ENCODE measurements around the gene PTPRN2.

The PTPRN2 gene

GRCh38 chr7:158602905-158603772, 15.5 kb upstream of the PTPRN2 start:
- no peak for DNase-seq

DNA sequence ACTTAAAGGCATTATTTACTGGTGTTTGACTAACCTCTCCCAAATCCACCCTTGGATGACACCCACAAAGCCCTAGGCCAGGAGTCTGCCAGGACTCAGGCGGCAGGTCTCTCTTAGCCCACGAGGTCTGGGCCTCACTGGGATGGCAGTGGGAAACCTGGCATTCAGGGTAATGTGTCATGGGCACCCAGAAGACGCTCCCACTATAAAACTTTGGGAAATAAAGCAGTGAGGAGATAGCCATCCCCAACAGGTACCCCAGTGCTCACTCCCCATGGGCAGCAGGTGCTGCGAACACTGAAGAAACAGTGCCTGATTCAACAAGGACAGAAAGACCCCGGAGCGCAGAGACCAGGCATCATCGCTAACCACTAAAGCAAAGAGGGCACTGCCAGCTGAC, 14.4 kb upstream of the PTPRN2 start:
- DNase-seq = no peak

DNA sequence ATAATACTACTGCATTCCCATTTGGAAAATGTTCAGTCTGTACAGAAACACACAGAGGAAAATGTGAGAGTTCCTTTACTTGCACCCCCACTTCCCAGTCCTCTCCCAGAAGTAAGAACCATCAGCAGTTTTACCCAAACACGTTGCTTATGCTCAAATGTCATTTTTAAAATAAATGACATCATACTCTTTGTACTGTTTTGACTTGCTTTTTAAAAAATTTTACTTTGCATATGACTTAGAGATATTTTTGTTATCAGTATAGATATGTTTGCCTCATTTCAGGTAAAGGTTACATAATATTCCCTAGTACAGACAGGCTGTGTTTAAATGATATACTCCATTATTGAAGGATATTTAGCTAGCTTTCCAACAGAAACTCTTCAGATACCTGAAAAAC, 13.5 kb upstream of the PTPRN2 start:
- no peak for DNase-seq

DNA sequence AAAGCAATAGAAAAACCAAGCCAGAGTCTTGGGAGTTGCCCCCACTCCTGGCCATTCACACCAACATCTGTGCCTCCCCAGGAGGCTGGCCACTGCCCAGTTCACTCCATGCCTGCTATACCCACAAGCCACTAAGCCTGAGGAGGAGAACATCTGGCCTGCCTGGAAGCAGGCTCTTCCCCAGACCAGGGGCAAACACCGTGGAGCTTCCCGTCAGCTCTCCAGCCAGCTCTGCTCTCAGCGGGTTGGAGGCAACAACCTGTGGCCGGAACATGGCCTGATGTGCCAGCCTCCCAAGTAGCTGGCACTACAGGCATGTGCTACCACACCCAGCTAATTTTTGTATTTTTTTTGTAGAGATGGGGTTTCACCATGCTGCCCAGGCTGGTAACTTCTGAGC, 9.1 kb upstream of the PTPRN2 start:
- no peak for DNase-seq

- DNase-seq = no peak
These were observed 8.7 kb upstream of the PTPRN2 start for GRCh38 chr7:158596309-158596708.

GRCh38 chr7:158595068-158595467, 7.4 kb upstream of the PTPRN2 start:
- DNase-seq = no peak

DNA sequence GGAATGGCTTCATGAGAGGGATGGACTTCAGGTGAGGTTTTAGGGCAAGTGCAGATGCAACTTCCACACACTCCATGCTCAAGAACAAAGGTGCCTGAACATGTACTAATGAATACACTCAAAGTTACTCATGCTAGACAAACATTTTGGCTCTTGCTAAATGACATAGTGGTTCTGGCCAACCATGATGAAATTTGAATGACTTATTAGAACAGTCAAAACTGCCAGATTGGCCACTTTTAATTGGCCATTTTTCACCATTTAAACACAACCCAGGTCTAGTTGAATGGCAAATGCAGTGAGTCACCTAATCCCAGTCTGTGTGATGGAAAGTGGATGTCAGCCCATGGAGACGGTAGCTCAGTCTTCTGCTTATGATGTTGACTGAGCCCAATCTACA, 4.9 kb upstream of the PTPRN2 start:
- DNase-seq = no peak

GRCh38 chr7:158591944-158592343, 4.3 kb upstream of the PTPRN2 start:
- DNase-seq = no peak

DNA sequence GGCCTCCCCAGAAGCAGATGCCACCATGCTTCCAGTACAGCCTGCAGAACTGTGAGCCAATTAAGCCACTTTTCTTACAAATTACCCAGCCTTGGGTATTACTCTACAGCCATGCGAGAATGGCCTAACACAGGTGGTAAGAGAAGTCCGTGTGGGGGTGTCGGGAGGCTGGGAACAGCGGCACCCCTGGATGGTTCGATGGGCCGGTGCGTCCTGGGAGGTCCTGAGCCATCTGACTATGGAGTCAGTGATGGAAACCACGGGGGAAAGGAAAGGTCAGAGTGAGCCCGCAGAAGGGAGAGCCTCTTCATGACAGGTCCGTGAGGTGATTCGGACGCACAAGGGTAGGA, 2.5 kb upstream of the PTPRN2 start:
- DNase-seq = no peak

GRCh38 chr7:158589653-158590052, 2.0 kb upstream of the PTPRN2 start:
- DNase-seq = no peak

DNA sequence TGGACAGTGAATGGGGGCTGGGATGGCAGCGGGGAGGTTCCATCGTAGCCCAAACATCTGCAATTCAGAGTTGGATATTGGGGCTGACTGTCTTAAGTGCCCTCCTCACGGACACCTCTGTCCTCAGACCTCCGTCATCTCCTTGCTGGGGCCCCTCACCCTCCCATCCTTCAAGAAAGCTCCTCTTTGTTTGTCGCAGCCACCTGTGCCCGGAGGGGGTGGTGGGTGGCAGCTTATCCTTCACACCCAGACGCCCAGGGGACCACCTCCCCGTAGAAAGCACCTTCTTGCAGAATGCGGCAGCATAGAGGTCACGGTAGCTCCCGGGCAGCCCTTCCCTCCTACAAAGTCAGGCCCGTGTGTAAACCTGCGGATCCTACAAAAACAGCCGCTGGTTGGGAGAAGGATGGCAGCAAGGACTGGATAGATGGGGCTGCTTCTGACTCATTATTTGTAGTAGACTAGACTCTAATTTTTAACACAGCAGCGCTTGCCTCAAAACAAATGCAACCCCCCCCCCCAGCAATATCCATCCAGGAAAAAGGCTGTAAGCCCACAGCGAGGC, 1.3 kb upstream of the PTPRN2 start:
- DNase-seq = no peak

GRCh38 chr7:158588085-158588877, 658 bp upstream of the PTPRN2 start:
- DNase-seq = no peak

DNA sequence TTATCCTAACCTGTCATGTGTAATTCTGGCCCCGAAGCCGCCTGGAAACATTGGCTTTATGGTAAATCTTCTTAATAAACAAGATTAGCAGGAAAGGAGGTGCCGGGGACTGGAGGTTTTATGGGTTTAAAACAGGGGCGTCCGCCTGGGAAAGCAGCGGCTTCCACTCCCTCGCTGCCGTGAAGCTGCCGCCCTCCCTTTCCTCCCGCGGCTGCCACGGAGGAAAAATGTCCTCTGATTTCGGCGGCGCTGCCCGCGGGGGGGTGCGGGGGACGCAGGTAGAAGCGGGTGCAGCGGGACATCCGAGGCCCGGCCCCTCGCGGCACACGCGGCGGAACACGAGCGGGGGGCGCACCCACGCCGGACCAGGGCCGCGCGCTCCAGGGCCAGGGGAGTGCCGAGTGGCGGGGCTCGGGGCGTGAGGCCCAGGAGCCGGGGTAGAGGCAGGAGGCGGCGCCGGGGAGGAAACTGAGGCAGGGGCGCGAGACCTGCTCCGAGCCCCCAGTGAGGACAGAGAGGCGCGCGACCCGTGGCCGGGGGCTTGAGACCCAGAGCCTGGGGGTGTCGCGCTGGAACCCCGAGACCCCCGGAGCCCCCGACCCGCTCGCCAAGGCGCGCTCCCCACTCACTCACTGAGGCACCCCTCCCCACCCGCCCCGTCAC, 993 bp downstream of the PTPRN2 start:
- no peak for DNase-seq

- no peak for DNase-seq
These were observed 1.7 kb downstream of the PTPRN2 start for GRCh38 chr7:158585721-158586498.

DNA sequence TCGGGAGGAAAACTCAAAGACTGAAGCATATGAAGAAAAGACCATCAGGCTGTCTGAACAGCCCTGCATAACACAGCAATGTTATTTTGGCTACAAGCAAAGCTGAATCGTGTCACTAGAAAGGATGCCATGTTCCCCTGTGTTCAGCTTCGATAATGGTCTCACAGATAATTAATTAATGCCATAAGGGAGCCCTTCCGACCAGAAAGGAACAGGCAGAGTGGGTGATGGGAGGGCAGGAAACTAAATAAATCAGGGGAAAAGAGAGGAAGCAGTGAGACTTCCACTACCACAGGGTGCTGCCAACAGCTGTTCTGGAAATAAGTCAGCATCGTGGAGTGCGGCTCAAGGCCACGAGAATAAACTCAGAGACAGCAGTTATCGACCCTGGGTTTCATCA, 3.2 kb downstream of the PTPRN2 start:
- no peak for DNase-seq

DNA sequence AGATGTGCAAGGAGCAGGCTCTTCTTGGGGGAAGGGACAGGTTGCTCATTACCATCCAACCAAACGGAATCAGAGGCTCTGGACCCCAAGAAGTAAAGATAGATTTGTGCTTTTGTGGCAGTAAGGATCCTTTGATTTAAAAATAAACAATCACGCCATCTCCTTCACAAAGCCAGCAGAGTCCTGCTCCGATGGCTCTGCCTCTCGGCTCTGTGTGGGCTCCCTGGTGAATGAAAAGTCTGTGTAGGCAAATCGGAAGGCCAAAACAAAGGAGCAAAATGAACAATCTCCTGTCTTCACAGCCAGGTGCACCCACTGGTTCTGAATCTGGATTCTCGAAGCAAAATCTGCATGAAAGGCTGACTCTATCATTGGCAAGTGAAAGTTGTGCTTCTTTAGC, 3.8 kb downstream of the PTPRN2 start:
- DNase-seq = no peak

- DNase-seq = no peak
These were observed 4.5 kb downstream of the PTPRN2 start for GRCh38 chr7:158583143-158583542.

DNA sequence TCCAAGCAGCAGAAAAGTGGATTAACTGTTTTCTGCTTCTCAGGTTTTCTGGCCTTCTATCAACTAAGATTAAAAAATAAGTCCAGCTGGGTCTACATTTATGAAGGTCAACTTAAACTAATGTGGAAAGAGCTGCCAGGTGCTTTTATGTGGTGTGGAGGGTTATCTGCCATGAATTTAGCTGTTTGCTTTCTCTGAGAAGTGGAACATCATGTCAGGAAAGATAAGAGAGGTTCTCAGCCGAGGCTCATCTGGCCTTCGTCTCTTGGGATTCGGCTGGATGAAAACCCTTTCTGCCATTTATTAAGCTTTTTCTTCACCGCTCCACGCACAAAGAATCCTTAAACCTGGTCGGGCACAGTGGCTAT, 5.5 kb downstream of the PTPRN2 start:
- no peak for DNase-seq

DNA sequence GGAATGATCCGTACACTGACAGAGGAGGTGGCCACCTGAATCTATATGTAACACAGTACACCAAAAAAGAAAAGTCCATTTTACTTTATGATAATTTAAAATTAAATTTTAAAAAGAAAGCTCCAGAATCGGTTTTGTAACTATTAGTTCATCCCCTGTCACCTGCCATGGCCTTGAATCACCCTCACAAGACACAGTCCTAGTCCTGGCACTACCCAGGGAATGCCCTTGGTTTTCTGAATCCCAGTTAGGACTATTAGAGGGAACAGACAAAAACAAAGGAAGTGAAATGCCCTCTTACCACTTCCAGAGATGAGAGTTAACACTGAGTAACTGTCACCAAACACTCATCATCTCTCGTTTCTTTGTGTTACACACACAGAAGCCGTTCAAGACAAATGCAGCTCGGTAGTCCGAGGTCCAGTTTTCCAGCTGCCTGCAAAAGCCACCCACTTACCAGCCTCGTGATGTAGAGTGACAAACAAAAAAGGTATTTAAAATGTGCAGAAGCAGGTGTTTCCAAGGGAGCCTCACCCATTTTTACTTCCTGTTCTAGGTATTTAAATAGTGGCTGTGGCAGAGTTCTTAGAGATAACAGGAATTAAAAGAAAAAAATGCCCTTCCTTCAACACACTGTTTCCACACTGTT, 6.1 kb downstream of the PTPRN2 start:
- no peak for DNase-seq

DNA sequence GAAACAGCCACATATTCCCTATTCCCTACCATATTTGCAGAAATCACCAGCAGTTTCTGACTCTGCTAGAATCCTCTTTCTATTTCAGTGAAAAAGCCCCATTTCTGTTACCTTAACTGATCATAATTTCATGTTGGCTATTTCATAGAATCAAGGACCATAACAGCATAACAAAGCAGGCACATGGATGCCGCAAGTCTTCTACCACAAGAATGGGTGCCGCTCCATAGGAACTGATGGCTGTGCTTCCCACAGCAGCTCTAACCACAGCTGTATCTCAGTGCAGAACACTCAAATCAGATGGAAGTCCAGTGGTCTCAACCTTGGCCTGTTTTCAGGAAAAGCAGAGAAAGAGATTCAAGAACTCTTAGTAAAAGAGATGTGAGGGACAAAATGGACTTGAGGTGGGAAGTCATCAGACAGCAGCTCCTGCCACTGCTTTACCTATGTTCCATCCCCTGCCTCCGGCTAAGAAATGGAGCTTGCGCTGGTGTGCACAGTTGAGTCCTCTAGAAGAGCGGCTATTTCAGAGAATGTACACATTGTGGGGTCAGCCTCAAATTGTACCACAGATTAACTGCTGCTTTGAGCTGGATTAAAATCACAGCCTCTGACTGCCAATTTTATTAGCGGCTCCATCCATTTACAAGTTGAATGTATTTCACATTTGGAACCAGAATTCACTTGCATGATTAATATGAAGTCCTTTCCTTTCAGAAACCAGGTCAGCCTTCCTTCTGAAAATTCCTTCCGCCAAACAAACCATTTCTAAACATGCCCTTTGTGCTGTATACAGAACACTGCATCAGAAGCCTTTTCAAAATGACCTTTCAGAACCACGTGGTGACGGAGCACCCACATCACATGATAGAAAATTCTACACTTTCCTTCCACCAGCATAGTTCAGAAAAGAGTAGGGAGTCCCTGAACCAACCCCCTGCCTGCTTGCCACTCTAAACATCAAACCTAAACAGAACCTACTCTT, 7.7 kb downstream of the PTPRN2 start:
- no peak for DNase-seq
